Gastrocnemius medialis (tissue), 4 donors: ENCODE measurements around the gene PLA2G6. TPM values are rescaled to one million over a fixed set of nuclear protein-coding genes. Genes with fewer than 3 reads are reported as not detected.

Source experiments
- ATAC-seq, 2 donors: fragments of 150-250 bp; one replicate each; pipeline ENCODE4 v1.9.1; 2016
- DNase-seq, 2 donors: peaks; one replicate each; pipeline ENCODE4 v3.0.0-alpha.2; 2019
- H3K27ac ChIP-seq, 4 donors: fragments of 200-600 bp; sonication (generic); 1 replicate in 1 of 4; 2 replicates in 3 of 4; pipeline ENCODE4 v1.5.1; 2016 to 2018; ENCODE audit warnings: mild to moderate bottlenecking in 2 of 4, moderate library complexity in 1 of 4
- H3K27me3 ChIP-seq, 3 donors: fragments of 200-600 bp; sonication (generic) in 2 of 3; 1 replicate in 1 of 3; 2 replicates in 2 of 3; pipeline versions ENCODE4 v1.5.1 to v1.6.0; 2016 to 2019; ENCODE audit warnings: mild to moderate bottlenecking in 1 of 3, moderate library complexity in 1 of 3
- H3K36me3 ChIP-seq, 2 donors: fragments of 200-600 bp; sonication (generic) in 1 of 2; one replicate each; pipeline ENCODE4 v1.5.1; 2017 to 2018
- H3K4me1 ChIP-seq, 2 donors: fragments of 200-600 bp; sonication (generic) in 1 of 2; one replicate each; pipeline ENCODE4 v1.5.1; 2016 to 2017; ENCODE audit warnings: mild to moderate bottlenecking in 2 of 2
- H3K4me3 ChIP-seq, 4 donors: fragments of 200-600 bp; sonication (generic) in 3 of 4; 1 replicate in 1 of 4; 2 replicates in 3 of 4; pipeline ENCODE4 v1.5.1; 2016 to 2019; ENCODE audit warnings: mild to moderate bottlenecking in 2 of 4
- H3K9me3 ChIP-seq, 3 donors: fragments of 200-600 bp; sonication (generic) in 2 of 3; 1 replicate in 1 of 3; 2 replicates in 2 of 3; pipeline ENCODE4 v1.5.1; 2016 to 2019
- CTCF ChIP-seq, 5 experiments: fragments of 450-650 bp in 3 of 5; fragments of 200-600 bp in 2 of 5; sonication (generic) in 2 of 5; IDR thresholded peaks in 4 of 5; conservative IDR thresholded peaks in 1 of 5; 1 replicate in 4 of 5; 2 replicates in 1 of 5; pipeline ENCODE4 v1.5.1; 2016 to 2019; ENCODE audit warnings: antibody characterized with exemption in 5 of 5, mild to moderate bottlenecking in 3 of 5, moderate library complexity in 3 of 5
- POLR2A ChIP-seq, 2 donors: fragments of 450-650 bp; IDR thresholded peaks; one replicate each; pipeline ENCODE4 v1.6.1; 2017; ENCODE audit warnings: antibody characterized with exemption in 2 of 2, mild to moderate bottlenecking in 2 of 2, moderate library complexity in 2 of 2
- in situ Hi-C, 4 donors: fragments of 200-750 bp; cut with MboI; loops; one replicate each; pipeline versions ENCODE4 v1.15.0 to v1.8.0; 2017; ENCODE audit warnings: low sequenced_read_pairs in 4 of 4
- intact Hi-C: fragments of 100-400 bp; cut with DNase I; formaldehyde crosslinking; loops from one replicate; pipeline ENCODE4 v1.15.1; 2023; ENCODE audit warnings: low total_unique reads
- total RNA-seq, 4 donors: library from RNA; depleted of rRNA; stranded (reverse); fragments of >200 nt; gene quantifications; one replicate each; pipeline versions ENCODE4 v1.1.0 to v1.2.3, GENCODE V29; 2016

The PLA2G6 gene
- total RNA-seq, 4 donors from 2014 or later: 9.1 to 19.5 (median 12.1) TPM

GRCh38 chr22:38069372-38070249 lies 112.0 kb downstream of the PLA2G6 start:
- DNase-seq (peak; percentile 85 to 97), ATAC-seq (peak; percentile 72 to 74)
- intact Hi-C loops (loop anchor here (1.0 to 10.0 kb wide), 5 partner anchors 35 to 635 kb away; partner anchors contain the start of genes GTPBP1 and JOSD1), in situ Hi-C loops (loop anchor here in 1 of 4 donors (25.0 kb wide), 1 partner anchor 493 kb away; the partner anchor contains the start of gene DMC1)
- Histone ChIP-seq H3K36me3 (peaks cover 0 to 40% of the 10 kb centered on the region in 2 donors), H3K27me3 (no peaks in the 10 kb centered on the region), H3K4me3 (peak overlapping the region; percentile 42 to 57 (median 48)), H3K27ac (peak overlapping the region; percentile 97 to 100 (median 98)), H3K4me1 (peaks cover 51 to 69% of the 10 kb centered on the region in 2 donors), H3K9me3 (no peaks in the 10 kb centered on the region)
- TF ChIP-seq POLR2A (IDR thresholded peaks at IDR 0.05): peak; percentile 58 to 65
- peak in 4 of 5 experiments; percentile 72 to 82 (median 77) for TF ChIP-seq CTCF (IDR thresholded peaks at IDR 0.05 in 4 of 5, conservative IDR thresholded peaks at IDR 0.05 in 1 of 5)

GRCh38 chr22:38068641-38069371 lies 112.8 kb downstream of the PLA2G6 start:
- Histone ChIP-seq H3K4me1 (peaks cover 51 to 75% of the 10 kb centered on the region in 2 donors), H3K27ac (peak overlapping the region; percentile 97 to 100 (median 98)), H3K27me3 (no peaks in the 10 kb centered on the region), H3K9me3 (no peaks in the 10 kb centered on the region), H3K4me3 (peak overlapping the region; percentile 42 to 57 (median 48)), H3K36me3 (peaks cover 0 to 32% of the 10 kb centered on the region in 2 donors)
- in situ Hi-C loops (loop anchor here in 1 of 4 donors (25.0 kb wide), 1 partner anchor 493 kb away; the partner anchor contains the start of gene DMC1), intact Hi-C loops (loop anchor here (1.0 to 10.0 kb wide), 5 partner anchors 35 to 636 kb away; partner anchors contain the start of genes GTPBP1 and JOSD1)
- ATAC-seq (peak; percentile 7 to 16), DNase-seq (peak in 1 of 2 donors; percentile 67)
- TF ChIP-seq CTCF (IDR thresholded peaks at IDR 0.05 in 4 of 5, conservative IDR thresholded peaks at IDR 0.05 in 1 of 5) (no peak), POLR2A (IDR thresholded peaks at IDR 0.05) (no peak)

- peak in 1 of 2 donors; percentile 10 for ATAC-seq
These were observed 113.8 kb downstream of the PLA2G6 start for GRCh38 chr22:38067761-38068360.

More at GRCh38 chr22:38067761-38068360, 113.8 kb downstream of the PLA2G6 start:
- peak overlapping the region; percentile 42 to 57 (median 48) for H3K4me3 ChIP-seq
- peak in 1 of 2 donors; percentile 66 for DNase-seq
- H3K36me3 ChIP-seq: peaks cover 0 to 23% of the 10 kb centered on the region in 2 donors
- H3K27ac ChIP-seq: peak overlapping the region; percentile 97 to 100 (median 98)
- no peaks in the 10 kb centered on the region for H3K27me3 ChIP-seq
- no peaks in the 10 kb centered on the region for H3K9me3 ChIP-seq
- in situ Hi-C loops: loop anchor here in 1 of 4 donors (25.0 kb wide), 1 partner anchor 494 kb away; the partner anchor contains the start of gene DMC1
- TF ChIP-seq POLR2A (IDR thresholded peaks at IDR 0.05) (no peak), CTCF (IDR thresholded peaks at IDR 0.05 in 4 of 5, conservative IDR thresholded peaks at IDR 0.05 in 1 of 5) (no peak)
- H3K4me1 ChIP-seq: peaks cover 58 to 83% of the 10 kb centered on the region in 2 donors
- intact Hi-C loops: loop anchor here (2.0 to 10.0 kb wide), 3 partner anchors 99 to 637 kb away; partner anchors contain the start of genes GTPBP1 and JOSD1
